DOHH2 (cell line): ENCODE data around the gene ENO2.
"Not testable (repeated sequence)": the region's sequence is repeated elsewhere in the genome, so short reads cannot be mapped to it uniquely, and the experiment has no call there.

Experiments
- EZH2phosphoT487 ChIP-seq: fragments of 200-600 bp; sonication (generic); IDR thresholded peaks from 2 replicates; pipeline ENCODE4 v1.6.1; 2017; ENCODE audit warnings: borderline replicate concordance, mild to moderate bottlenecking, antibody characterized with exemption, low read length, moderate library complexity, mixed read lengths
- TF ChIP-seq, protein P1 (sequence below): fragments of 200-600 bp; sonication (generic); IDR thresholded peaks from one replicate; pipeline ENCODE4 v1.5.1; 2014; ENCODE audit warnings: antibody characterized with exemption, mild to moderate bottlenecking, low read depth, low read length; ENCODE audit not compliant: poor library complexity, severe bottlenecking

DNA sequence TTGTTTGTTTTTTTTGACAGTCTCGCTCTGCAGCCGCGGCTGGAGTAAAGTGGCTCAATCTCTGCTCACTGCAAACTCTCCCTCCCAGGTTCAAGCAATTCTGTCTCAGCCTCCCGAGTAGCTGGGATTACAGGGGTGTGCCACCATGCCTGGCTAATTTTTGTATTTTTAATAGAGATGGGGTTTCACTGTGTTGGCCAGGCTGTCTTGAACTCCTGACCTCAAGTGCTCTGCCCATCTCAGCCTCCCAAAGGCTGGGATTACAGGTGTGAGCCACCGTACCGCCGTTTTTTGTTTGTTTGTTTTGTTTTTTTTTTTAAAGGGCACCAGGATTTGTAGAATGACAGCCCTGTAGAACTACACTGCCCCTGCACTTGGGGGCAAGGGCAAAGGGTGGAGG lies 25.6 kb upstream of the ENO2 start:
- TF ChIP-seq, protein P1, sequence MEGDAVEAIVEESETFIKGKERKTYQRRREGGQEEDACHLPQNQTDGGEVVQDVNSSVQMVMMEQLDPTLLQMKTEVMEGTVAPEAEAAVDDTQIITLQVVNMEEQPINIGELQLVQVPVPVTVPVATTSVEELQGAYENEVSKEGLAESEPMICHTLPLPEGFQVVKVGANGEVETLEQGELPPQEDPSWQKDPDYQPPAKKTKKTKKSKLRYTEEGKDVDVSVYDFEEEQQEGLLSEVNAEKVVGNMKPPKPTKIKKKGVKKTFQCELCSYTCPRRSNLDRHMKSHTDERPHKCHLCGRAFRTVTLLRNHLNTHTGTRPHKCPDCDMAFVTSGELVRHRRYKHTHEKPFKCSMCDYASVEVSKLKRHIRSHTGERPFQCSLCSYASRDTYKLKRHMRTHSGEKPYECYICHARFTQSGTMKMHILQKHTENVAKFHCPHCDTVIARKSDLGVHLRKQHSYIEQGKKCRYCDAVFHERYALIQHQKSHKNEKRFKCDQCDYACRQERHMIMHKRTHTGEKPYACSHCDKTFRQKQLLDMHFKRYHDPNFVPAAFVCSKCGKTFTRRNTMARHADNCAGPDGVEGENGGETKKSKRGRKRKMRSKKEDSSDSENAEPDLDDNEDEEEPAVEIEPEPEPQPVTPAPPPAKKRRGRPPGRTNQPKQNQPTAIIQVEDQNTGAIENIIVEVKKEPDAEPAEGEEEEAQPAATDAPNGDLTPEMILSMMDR = not testable (repeated sequence)
- TF ChIP-seq EZH2phosphoT487 = not testable (repeated sequence)
